Panc1 (cell line): ENCODE results near the gene SEMA7A. TPM values are rescaled to one million over a fixed set of nuclear protein-coding genes. Genes with fewer than 3 reads are reported as not detected.

ENCODE experiments used
- ATAC-seq: fragments of 200-7000 bp; cut with Tn5 transposase; 2 replicates; pipeline ENCODE4 v1.9.1; 2020; ENCODE audit warnings: mild to moderate bottlenecking, moderate library complexity
- BruUV-seq: library from RNA; stranded (reverse); fragments of 400-500 nt; replicated peaks from 2 replicates; lab custom pipeline; 2021; lab: Mats Ljungman, UMichigan
- CTCF ChIA-PET: fragments of 300-600 bp; sonication (Branson Sonifier 250); formaldehyde crosslinking; loops from one replicate; lab custom pipeline; 2022; ENCODE audit warnings: antibody characterized with exemption; lab: Charles Lee
- POLR2A ChIA-PET: fragments of 300-600 bp; sonication (Branson Sonifier 250); formaldehyde crosslinking; loops from one replicate; lab custom pipeline; 2022; ENCODE audit warnings: antibody characterized with exemption; lab: Charles Lee
- DNase-seq: peaks from one replicate; pipeline ENCODE4 v3.0.0-alpha.2; 2010; ENCODE audit warnings: low read depth, low spot score
- H3K27ac ChIP-seq: 2 replicates; pipeline ENCODE4 v1.5.1; 2011; ENCODE audit warnings: mild to moderate bottlenecking, low read length, inconsistent platforms
- H3K27me3 ChIP-seq: fragments of 200-500 bp; sonication (Bioruptor generic); 2 replicates; pipeline ENCODE4 v1.6.0; 2014; ENCODE audit warnings: low read length, inconsistent platforms; ENCODE audit not compliant: control insufficient read depth, insufficient read depth
- H3K36me3 ChIP-seq: fragments of 200-500 bp; sonication (Bioruptor generic); 2 replicates; pipeline ENCODE4 v1.5.1; 2014; ENCODE audit warnings: inconsistent platforms, mild to moderate bottlenecking, low read length, moderate library complexity; ENCODE audit not compliant: control insufficient read depth, insufficient read depth
- H3K4me1 ChIP-seq: 2 replicates; pipeline ENCODE4 v1.5.1; 2011; ENCODE audit warnings: inconsistent platforms, mild to moderate bottlenecking, low read length, moderate library complexity; ENCODE audit not compliant: control insufficient read depth, insufficient read depth
- H3K4me3 ChIP-seq, 2 experiments: 2 replicates each; pipeline ENCODE4 v1.5.1; 2011 to 2012; ENCODE audit warnings: low read depth in 2 of 2, low read length in 2 of 2, mild to moderate bottlenecking in 2 of 2, inconsistent platforms in 1 of 2, moderate library complexity in 1 of 2
- H3K9me3 ChIP-seq: fragments of 200-500 bp; sonication (Bioruptor generic); 2 replicates; pipeline ENCODE4 v1.5.1; 2014; ENCODE audit warnings: low read depth, mild to moderate bottlenecking, inconsistent platforms, low read length, moderate library complexity; ENCODE audit not compliant: control insufficient read depth, insufficient read depth
- CTCF ChIP-seq: fragments of 450-650 bp; IDR thresholded peaks from 2 replicates; pipeline ENCODE4 v1.5.1; 2017; ENCODE audit warnings: mild to moderate bottlenecking
- POLR2AphosphoS5 ChIP-seq: IDR thresholded peaks from 2 replicates; pipeline ENCODE4 v1.6.1; 2012; ENCODE audit warnings: mild to moderate bottlenecking, low read depth, low read length, moderate library complexity
- REST ChIP-seq, 2 experiments: IDR thresholded peaks; 2 replicates each; pipeline ENCODE4 v1.6.1; 2011 to 2012; ENCODE audit warnings: low read depth in 2 of 2, control low read depth in 1 of 2, low read length in 1 of 2, mild to moderate bottlenecking in 1 of 2, moderate library complexity in 1 of 2; ENCODE audit not compliant: insufficient read depth in 1 of 2
- SIN3A ChIP-seq: IDR thresholded peaks from 2 replicates; pipeline ENCODE4 v1.6.1; 2012; ENCODE audit warnings: low read depth, mild to moderate bottlenecking, low read length, moderate library complexity, borderline replicate concordance; ENCODE audit not compliant: insufficient read depth
- TCF7L2 ChIP-seq: IDR thresholded peaks from 2 replicates; pipeline ENCODE4 v1.6.1; 2011; ENCODE audit warnings: mild to moderate bottlenecking, low read depth, low read length, inconsistent platforms
- in situ Hi-C: cut with HindIII; loops from 2 replicates; pipeline ENCODE4 v1.10.0; 2016; ENCODE audit warnings: low sequenced_read_pairs, low pct_unique_long_range_greater_than_20kb
- intact Hi-C: fragments of 100-400 bp; cut with micrococcal nuclease; formaldehyde crosslinking; loops from one replicate; pipeline ENCODE4 v1.10.0; 2022; ENCODE audit not compliant: unreplicated experiment
- total RNA-seq: library from RNA; stranded (reverse); gene quantifications from one replicate; pipeline ENCODE4 v1.2.1, GENCODE V29; 2021; ENCODE audit not compliant: unreplicated experiment

The SEMA7A gene
- total RNA-seq, 1 experiment from 2014 or later = 11.2 TPM

GRCh38 chr15:74394090-74394846 lies 39.5 kb downstream of the SEMA7A start:
- no peaks in the 10 kb centered on the region for H3K27me3 ChIP-seq
- H3K9me3 ChIP-seq = no peaks in the 10 kb centered on the region
- ATAC-seq (no peak), DNase-seq (no peak)
- intact Hi-C loops (no loop called here), in situ Hi-C loops (no loop called here)
- ChIA-PET POLR2A (no interaction called here), CTCF (interaction anchor here (0.6 kb wide), 1 partner anchor 53 kb away, joined by 3 read pairs; no protein-coding TSS in a partner anchor)
- no peak for TF ChIP-seq SIN3A
- TF ChIP-seq TCF7L2 = no peak
- no peak for TF ChIP-seq REST (IDR thresholded peaks at IDR 0.05; ENCODE audit: insufficient read depth in 1 of 2, low read depth in 2 of 2, low read length in 1 of 2)
- no peak for TF ChIP-seq CTCF
- TF ChIP-seq POLR2AphosphoS5 = no peak
- no peak overlapping the region for H3K4me3 ChIP-seq
- H3K27ac ChIP-seq = no peak overlapping the region
- H3K36me3 ChIP-seq = no peaks in the 10 kb centered on the region
- peaks cover 4% of the 10 kb centered on the region for H3K4me1 ChIP-seq
- BruUV-seq = no TSS peak

- H3K4me1 ChIP-seq = peaks cover 11% of the 10 kb centered on the region
- POLR2A ChIA-PET = no interaction called here
- H3K9me3 ChIP-seq = no peaks in the 10 kb centered on the region
- no peaks in the 10 kb centered on the region for H3K27me3 ChIP-seq
- H3K27ac ChIP-seq = no peak overlapping the region
- no TSS peak for BruUV-seq
- TF ChIP-seq SIN3A (no peak), CTCF (no peak), TCF7L2 (no peak), REST (IDR thresholded peaks at IDR 0.05; ENCODE audit: insufficient read depth in 1 of 2, low read depth in 2 of 2, low read length in 1 of 2) (no peak), POLR2AphosphoS5 (no peak)
- no peaks in the 10 kb centered on the region for H3K36me3 ChIP-seq
- CTCF ChIA-PET = no interaction called here
- no peak overlapping the region for H3K4me3 ChIP-seq
- no peak for ATAC-seq
- intact Hi-C loops (no loop called here), in situ Hi-C loops (no loop called here)
- DNase-seq = no peak
Measured at GRCh38 chr15:74393423-74393822, 40.3 kb downstream of the SEMA7A start.
